Measurements from ENCODE around the gene THEM4. TPM values are rescaled to one million over a fixed set of nuclear protein-coding genes. Genes with fewer than 3 reads are reported as not detected.

THEM4 gene
- total RNA-seq, 1 experiment from 2014 or later, result 10.9 TPM

GRCh38 chr1:151839457-151840403 lies 69.6 kb downstream of the THEM4 start, which contains the start of gene C2CD4D (continued):
- TF ChIP-seq ZNF317 (CRISPR knock-in tag; IDR thresholded peaks at IDR 0.05; ENCODE audit: borderline replicate concordance, low read depth), result no peak
- TF ChIP-seq JAZF1 (CRISPR knock-in tag; IDR thresholded peaks at IDR 0.05), result no peak
- TF ChIP-seq ZNF138 (CRISPR knock-in tag; conservative IDR thresholded peaks at IDR 0.05), result 0 out of 2 replicates have a peak, but pooled peaks have one; percentile 36
- TF ChIP-seq ZBTB21 (CRISPR knock-in tag; IDR thresholded peaks at IDR 0.05; ENCODE audit: borderline replicate concordance), result 0 out of 2 replicates have a peak, but pooled peaks have one; percentile 17
- no peak for TF ChIP-seq RORB (CRISPR knock-in tag; IDR thresholded peaks at IDR 0.05)
- no peak for TF ChIP-seq ATF1 (CRISPR knock-in tag; IDR thresholded peaks at IDR 0.05)
- 0 out of 2 replicates have a peak, but pooled peaks have one; percentile 33 for TF ChIP-seq ZNF281 (CRISPR knock-in tag; IDR thresholded peaks at IDR 0.05)
- TF ChIP-seq ATF3 (CRISPR knock-in tag; conservative IDR thresholded peaks at IDR 0.05), result no peak
- no peak for TF ChIP-seq ZNF671 (CRISPR knock-in tag; IDR thresholded peaks at IDR 0.05)
- peak; percentile 34; the same call in 1 of the 2 replicates for TF ChIP-seq ARID4B (CRISPR knock-in tag; IDR thresholded peaks at IDR 0.05; ENCODE audit: borderline replicate concordance)
- TF ChIP-seq RELA (CRISPR knock-in tag; IDR thresholded peaks at IDR 0.05; ENCODE audit: borderline replicate concordance), result no peak
- no peak for TF ChIP-seq ZNF396 (CRISPR knock-in tag; IDR thresholded peaks at IDR 0.05; ENCODE audit: borderline replicate concordance)
- TF ChIP-seq PREB (CRISPR knock-in tag; IDR thresholded peaks at IDR 0.05; ENCODE audit: borderline replicate concordance), result no peak
- TF ChIP-seq STAT6 (CRISPR knock-in tag; conservative IDR thresholded peaks at IDR 0.05; ENCODE audit: low read depth), result no peak
- 0 out of 2 replicates have a peak, but pooled peaks have one; percentile 10 for TF ChIP-seq USF1 (CRISPR knock-in tag; IDR thresholded peaks at IDR 0.05)
- TF ChIP-seq FOXP4 (CRISPR knock-in tag; IDR thresholded peaks at IDR 0.05), result 0 out of 2 replicates have a peak, but pooled peaks have one; percentile 50
- no peak for TF ChIP-seq SMAD3 (CRISPR knock-in tag; IDR thresholded peaks at IDR 0.05; ENCODE audit: borderline replicate concordance)
- no peak for TF ChIP-seq ZNF425 (CRISPR knock-in tag; conservative IDR thresholded peaks at IDR 0.05)
- TF ChIP-seq SOX15 (CRISPR knock-in tag; IDR thresholded peaks at IDR 0.05), result no peak
- TF ChIP-seq CBFB (CRISPR knock-in tag; IDR thresholded peaks at IDR 0.05; ENCODE audit: low read depth), result no peak

Measured in WTC11 (cell line).